Measurements from ENCODE around the gene RDM1. TPM values are rescaled to one million over a fixed set of nuclear protein-coding genes. Genes with fewer than 3 reads are reported as not detected.

RDM1 gene
- total RNA-seq, 1 experiment from 2014 or later = 6.2 TPM

DNA sequence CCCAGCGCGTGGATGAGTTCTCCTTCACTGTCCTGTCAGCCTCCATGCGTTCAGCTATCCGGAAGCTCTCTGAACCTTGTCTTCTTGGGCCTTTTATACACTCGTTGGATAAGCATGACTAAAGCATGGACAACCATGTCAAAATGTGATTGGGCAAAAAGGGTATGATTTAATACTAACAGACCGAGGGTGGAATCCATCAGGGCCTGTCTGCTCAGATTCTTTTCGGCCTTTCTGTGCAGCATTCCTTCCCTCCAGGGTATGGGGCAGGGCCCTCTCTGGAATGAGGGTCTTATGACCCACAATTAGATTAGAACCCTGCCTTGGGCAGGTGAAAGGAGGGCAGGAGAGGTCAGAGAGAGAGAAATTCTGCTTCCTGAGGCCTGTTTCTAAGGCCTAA lies 36.4 kb downstream of the RDM1 start:
- Mint-ChIP-seq H3K27ac (ENCODE audit: unreplicated experiment) (no peak overlapping the region), H3K4me3 (ENCODE audit: low read depth, unreplicated experiment) (no peak overlapping the region), H3K27me3 (ENCODE audit: unreplicated experiment) (peaks cover 2% of the 10 kb centered on the region), H3K4me1 (ENCODE audit: low read depth, unreplicated experiment) (peaks cover 29% of the 10 kb centered on the region), H3K9me3 (ENCODE audit: low read depth, unreplicated experiment) (no peaks in the 10 kb centered on the region), H3K36me3 (ENCODE audit: insufficient read depth, unreplicated experiment) (peaks cover 6% of the 10 kb centered on the region)
- TF ChIP-seq, protein P1, sequence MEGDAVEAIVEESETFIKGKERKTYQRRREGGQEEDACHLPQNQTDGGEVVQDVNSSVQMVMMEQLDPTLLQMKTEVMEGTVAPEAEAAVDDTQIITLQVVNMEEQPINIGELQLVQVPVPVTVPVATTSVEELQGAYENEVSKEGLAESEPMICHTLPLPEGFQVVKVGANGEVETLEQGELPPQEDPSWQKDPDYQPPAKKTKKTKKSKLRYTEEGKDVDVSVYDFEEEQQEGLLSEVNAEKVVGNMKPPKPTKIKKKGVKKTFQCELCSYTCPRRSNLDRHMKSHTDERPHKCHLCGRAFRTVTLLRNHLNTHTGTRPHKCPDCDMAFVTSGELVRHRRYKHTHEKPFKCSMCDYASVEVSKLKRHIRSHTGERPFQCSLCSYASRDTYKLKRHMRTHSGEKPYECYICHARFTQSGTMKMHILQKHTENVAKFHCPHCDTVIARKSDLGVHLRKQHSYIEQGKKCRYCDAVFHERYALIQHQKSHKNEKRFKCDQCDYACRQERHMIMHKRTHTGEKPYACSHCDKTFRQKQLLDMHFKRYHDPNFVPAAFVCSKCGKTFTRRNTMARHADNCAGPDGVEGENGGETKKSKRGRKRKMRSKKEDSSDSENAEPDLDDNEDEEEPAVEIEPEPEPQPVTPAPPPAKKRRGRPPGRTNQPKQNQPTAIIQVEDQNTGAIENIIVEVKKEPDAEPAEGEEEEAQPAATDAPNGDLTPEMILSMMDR (IDR thresholded peaks at IDR 0.05; ENCODE audit: unreplicated experiment) = no peak
- intact Hi-C loops (cut with micrococcal nuclease; ENCODE audit: unreplicated experiment) = no loop called here
- DNase-seq = no peak
- CTCF ChIA-PET = no interaction called here
- no TSS peak for BruUV-seq (replicated peaks)

DNA sequence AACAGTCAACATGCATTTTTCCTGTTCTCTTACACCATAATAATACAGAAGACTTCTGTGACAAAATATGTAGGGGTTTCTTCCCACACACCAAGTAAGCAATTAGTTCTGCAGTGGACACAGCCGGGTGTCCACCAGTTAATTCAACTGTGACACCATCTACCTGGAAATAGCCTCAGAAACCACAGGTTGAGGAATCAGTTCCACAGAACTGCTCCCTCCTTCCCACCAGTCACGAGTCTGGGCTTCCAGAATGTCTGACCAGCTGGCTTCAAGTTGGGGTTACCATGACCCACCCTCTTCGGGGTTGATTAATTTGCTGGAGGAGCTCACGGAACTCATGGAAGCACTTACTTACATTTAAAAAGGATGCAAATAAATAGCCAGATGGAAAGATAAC lies 36.8 kb downstream of the RDM1 start:
- H3K9me3 Mint-ChIP-seq (ENCODE audit: low read depth, unreplicated experiment) = no peaks in the 10 kb centered on the region
- CTCF ChIA-PET = no interaction called here
- no peak overlapping the region for H3K4me3 Mint-ChIP-seq (ENCODE audit: low read depth, unreplicated experiment)
- intact Hi-C loops (cut with micrococcal nuclease; ENCODE audit: unreplicated experiment) = no loop called here
- no peak for DNase-seq
- peaks cover 25% of the 10 kb centered on the region for H3K4me1 Mint-ChIP-seq (ENCODE audit: low read depth, unreplicated experiment)
- no TSS peak for BruUV-seq (replicated peaks)
- H3K36me3 Mint-ChIP-seq (ENCODE audit: insufficient read depth, unreplicated experiment) = peaks cover 6% of the 10 kb centered on the region
- TF ChIP-seq, protein P1 (IDR thresholded peaks at IDR 0.05; ENCODE audit: unreplicated experiment) = no peak
- H3K27me3 Mint-ChIP-seq (ENCODE audit: unreplicated experiment) = no peaks in the 10 kb centered on the region
- no peak overlapping the region for H3K27ac Mint-ChIP-seq (ENCODE audit: unreplicated experiment)

DNA sequence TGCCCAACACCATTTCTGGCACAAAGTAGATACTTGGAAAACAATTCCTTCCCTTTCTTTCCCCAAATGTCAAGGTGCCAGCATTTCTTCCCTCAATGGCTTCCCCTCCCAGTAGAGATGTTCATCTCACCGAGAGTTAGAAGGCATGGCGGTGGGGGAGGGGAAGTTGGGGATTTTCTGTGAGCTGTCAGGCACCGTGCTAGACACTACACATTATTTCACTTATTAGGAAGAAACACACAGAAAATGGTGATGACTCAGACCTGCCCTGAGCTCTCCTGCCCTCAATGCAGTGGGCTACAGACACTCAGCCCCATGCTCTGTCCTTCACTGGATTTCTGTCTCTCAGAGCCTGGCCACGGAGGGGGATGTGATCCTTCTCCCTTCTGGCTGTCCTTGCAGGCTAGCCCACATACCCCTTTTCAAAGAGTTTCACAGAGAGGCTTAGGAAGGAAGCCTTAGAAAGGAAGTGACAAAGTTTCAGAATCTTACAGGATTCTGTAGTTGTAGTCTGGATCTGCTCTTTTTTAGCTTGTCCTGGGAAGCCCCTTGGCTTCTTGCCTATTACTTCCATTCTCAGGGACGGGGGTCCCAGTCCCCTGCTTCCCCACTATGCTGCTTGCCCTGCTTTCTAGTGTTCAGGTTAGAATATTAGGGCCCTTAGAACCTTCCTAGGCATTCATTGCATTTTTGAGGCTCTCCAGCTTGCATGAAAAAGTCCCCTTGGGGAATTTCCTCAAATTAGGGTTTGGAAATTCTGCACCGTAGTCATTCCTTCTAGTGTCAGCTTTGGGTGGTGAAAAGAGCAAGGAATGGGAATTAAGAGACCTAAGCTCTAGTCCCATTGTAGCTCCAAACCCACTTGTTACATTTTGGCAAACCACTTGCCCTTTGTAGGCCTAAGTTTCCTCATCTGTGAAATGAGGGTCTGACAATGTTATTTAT lies 38.2 kb downstream of the RDM1 start:
- H3K27me3 Mint-ChIP-seq (ENCODE audit: unreplicated experiment) = no peaks in the 10 kb centered on the region
- intact Hi-C loops (cut with micrococcal nuclease; ENCODE audit: unreplicated experiment) = no loop called here
- peaks cover 14% of the 10 kb centered on the region for H3K4me1 Mint-ChIP-seq (ENCODE audit: low read depth, unreplicated experiment)
- H3K9me3 Mint-ChIP-seq (ENCODE audit: low read depth, unreplicated experiment) = no peaks in the 10 kb centered on the region
- no peak overlapping the region for H3K4me3 Mint-ChIP-seq (ENCODE audit: low read depth, unreplicated experiment)
- CTCF ChIA-PET = interaction anchor here (0.6 kb wide), 1 partner anchor 353 kb away, joined by 3 read pairs; no protein-coding TSS in a partner anchor
- BruUV-seq (replicated peaks) = no TSS peak
- DNase-seq = no peak
- H3K27ac Mint-ChIP-seq (ENCODE audit: unreplicated experiment) = no peak overlapping the region
- H3K36me3 Mint-ChIP-seq (ENCODE audit: insufficient read depth, unreplicated experiment) = peaks cover 6% of the 10 kb centered on the region
- TF ChIP-seq, protein P1 (IDR thresholded peaks at IDR 0.05; ENCODE audit: unreplicated experiment) = no peak

DNA sequence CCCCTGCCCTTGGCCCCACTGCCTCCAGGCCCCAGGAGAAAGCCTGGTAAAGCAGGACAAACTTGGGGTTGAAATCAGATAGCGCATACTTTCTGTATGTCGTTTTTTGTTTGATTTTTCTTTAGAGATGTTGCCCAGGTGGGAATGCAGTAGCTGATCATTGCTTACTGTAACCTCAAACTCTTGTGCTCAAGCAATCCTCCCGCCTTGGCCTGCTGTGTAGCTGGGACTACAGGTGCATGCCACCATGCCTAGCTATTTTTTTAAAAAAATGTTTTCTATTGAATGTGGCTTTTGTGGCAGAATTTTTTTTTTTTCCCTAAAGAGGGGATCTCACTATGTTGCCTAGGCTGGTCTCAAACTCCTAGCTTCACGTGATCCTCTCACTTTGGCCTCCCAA lies 39.3 kb downstream of the RDM1 start:
- CTCF ChIA-PET = interaction anchor here (0.6 kb wide), 1 partner anchor 9 kb away, joined by 3 read pairs; no protein-coding TSS in a partner anchor
- BruUV-seq (replicated peaks) = no TSS peak
- intact Hi-C loops (cut with micrococcal nuclease; ENCODE audit: unreplicated experiment) = no loop called here
- Mint-ChIP-seq H3K4me3 (ENCODE audit: low read depth, unreplicated experiment) (no peak overlapping the region), H3K27me3 (ENCODE audit: unreplicated experiment) (no peaks in the 10 kb centered on the region), H3K36me3 (ENCODE audit: insufficient read depth, unreplicated experiment) (peaks cover 6% of the 10 kb centered on the region), H3K27ac (ENCODE audit: unreplicated experiment) (no peak overlapping the region), H3K9me3 (ENCODE audit: low read depth, unreplicated experiment) (no peaks in the 10 kb centered on the region), H3K4me1 (ENCODE audit: low read depth, unreplicated experiment) (peaks cover 14% of the 10 kb centered on the region)
- DNase-seq = no peak
- TF ChIP-seq, protein P1 (IDR thresholded peaks at IDR 0.05; ENCODE audit: unreplicated experiment) = no peak
